A549 (cell line): Measurements from ENCODE around the gene KDM8. TPM values are rescaled to one million over a fixed set of nuclear protein-coding genes. Genes with fewer than 3 reads are reported as not detected.

Source experiments
- ATAC-seq, 2 experiments: fragments of 200-7000 bp in 1 of 2; fragments of >200 bp in 1 of 2; cut with Nextera tagmentation in 1 of 2; cut with Tn5 transposase in 1 of 2; 3 replicates each; pipeline versions ENCODE4 v1.8.0 to v1.9.1; 2018 to 2020; ENCODE audit warnings: mild to moderate bottlenecking in 1 of 2, moderate library complexity in 1 of 2
- CTCF ChIA-PET: fragments of 300-600 bp; sonication (Branson Sonifier 250); formaldehyde crosslinking; extraction: SDS; loops from one replicate; lab custom pipeline; 2021; ENCODE audit warnings: antibody characterized with exemption, inconsistent platforms; lab: Yijun Ruan, JAX
- POLR2A ChIA-PET: fragments of 350-600 bp; formaldehyde crosslinking; extraction: SDS; loops from one replicate; lab custom pipeline; 2021; ENCODE audit warnings: antibody characterized with exemption, inconsistent platforms; lab: Yijun Ruan, JAX
- DNase-seq, 2 experiments: peaks; one replicate each; pipeline versions ENCODE4 v3.0.0 to v3.0.0-alpha.2; 2011 to 2016; ENCODE audit warnings: low read depth in 1 of 2, low spot score in 1 of 2
- FAIRE-seq: peaks from 2 replicates; lab custom pipeline; 2011; peaks lifted over from hg19 to GRCh38; lab: Jason Lieb, UNC
- H3K27ac ChIP-seq, 2 experiments: fragments of >200 bp; sonication (Bioruptor Twin); formaldehyde crosslinking; 3 replicates each; pipeline ENCODE4 v1.5.1; 2016 to 2017
- H3K4me1 ChIP-seq: fragments of >200 bp; sonication (Bioruptor Twin); formaldehyde crosslinking; 3 replicates; pipeline ENCODE4 v1.6.1; 2016
- H3K4me2 ChIP-seq: fragments of >200 bp; sonication (Bioruptor Twin); formaldehyde crosslinking; 3 replicates; pipeline ENCODE4 v1.6.1; 2016
- H3K4me3 ChIP-seq: fragments of >200 bp; sonication (Bioruptor Twin); formaldehyde crosslinking; 3 replicates; pipeline ENCODE4 v1.5.1; 2016
- H3K9me3 ChIP-seq: fragments of >200 bp; sonication (Bioruptor Twin); formaldehyde crosslinking; 3 replicates; pipeline ENCODE4 v1.6.1; 2016
- ATOH8 ChIP-seq: fragments of 250-450 bp; sonication (Bioruptor Pico); IDR thresholded peaks from 2 replicates; pipeline ENCODE4 v1.5.0; 2020; ENCODE audit warnings: low read depth, mild to moderate bottlenecking, moderate library complexity
- CBX8 ChIP-seq: fragments of 200-600 bp; sonication (generic); IDR thresholded peaks from 2 replicates; pipeline ENCODE4 v1.6.1; 2016
- CEBPB ChIP-seq, 2 experiments: fragments of >200 bp in 1 of 2; sonication (Bioruptor Twin) in 1 of 2; formaldehyde crosslinking in 1 of 2; IDR thresholded peaks; 2 replicates each; pipeline ENCODE4 v1.6.1; 2012 to 2016
- CHD4 ChIP-seq: fragments of 200-600 bp; sonication (generic); IDR thresholded peaks from 2 replicates; pipeline ENCODE4 v1.6.1; 2016; ENCODE audit warnings: antibody characterized with exemption, mild to moderate bottlenecking, borderline replicate concordance
- CTCF ChIP-seq: fragments of >200 bp; sonication (Bioruptor Twin); formaldehyde crosslinking; IDR thresholded peaks from 3 replicates; pipeline ENCODE4 v1.5.1; 2016
- EP300 ChIP-seq, 2 experiments: fragments of >200 bp; sonication (Bioruptor Twin); formaldehyde crosslinking; IDR thresholded peaks; 2 replicates in 1 of 2; 3 replicates in 1 of 2; pipeline ENCODE4 v1.6.1; 2016 to 2017
- ESRRA ChIP-seq: fragments of 150-350 bp; IDR thresholded peaks from 2 replicates; pipeline ENCODE4 v1.6.1; 2014; ENCODE audit warnings: mild to moderate bottlenecking, low read length, borderline replicate concordance
- FOSB ChIP-seq: fragments of 250-450 bp; sonication (Bioruptor Pico); IDR thresholded peaks from 2 replicates; pipeline ENCODE4 v1.5.0; 2020; ENCODE audit warnings: mild to moderate bottlenecking, moderate library complexity
- FOSL2 ChIP-seq, 2 experiments: fragments of 450-650 bp in 1 of 2; fragments of >200 bp in 1 of 2; sonication (Bioruptor Twin) in 1 of 2; formaldehyde crosslinking; IDR thresholded peaks; 2 replicates each; pipeline versions ENCODE4 v1.5.0 to v1.6.1; 2016 to 2020; ENCODE audit warnings: mild to moderate bottlenecking in 1 of 2, moderate library complexity in 1 of 2
- GATA3 ChIP-seq: IDR thresholded peaks from 2 replicates; pipeline ENCODE4 v1.6.1; 2012; ENCODE audit warnings: borderline replicate concordance
- HEYL ChIP-seq: fragments of 250-450 bp; sonication (Bioruptor Pico); IDR thresholded peaks from 2 replicates; pipeline ENCODE4 v1.8.0; 2021; ENCODE audit warnings: mild to moderate bottlenecking, moderate library complexity
- HOXA7 ChIP-seq: fragments of 250-450 bp; sonication (Bioruptor Pico); IDR thresholded peaks from 2 replicates; pipeline ENCODE4 v1.5.0; 2020; ENCODE audit warnings: mild to moderate bottlenecking, moderate library complexity
- HOXB5 ChIP-seq: fragments of 250-450 bp; sonication (Bioruptor Pico); IDR thresholded peaks from 2 replicates; pipeline ENCODE4 v1.5.0; 2020; ENCODE audit warnings: mild to moderate bottlenecking, moderate library complexity
- KDM5A ChIP-seq: fragments of 200-600 bp; sonication (generic); IDR thresholded peaks from 2 replicates; pipeline ENCODE4 v1.6.1; 2016; ENCODE audit warnings: antibody characterized with exemption, mild to moderate bottlenecking
- MAFK ChIP-seq: fragments of 450-650 bp; IDR thresholded peaks from 2 replicates; pipeline ENCODE4 v1.6.1; 2014; ENCODE audit not compliant: partially characterized antibody
- PHF8 ChIP-seq: fragments of 200-600 bp; sonication (generic); IDR thresholded peaks from 2 replicates; pipeline ENCODE4 v1.6.1; 2016; ENCODE audit warnings: low read depth, mild to moderate bottlenecking, antibody characterized with exemption, moderate library complexity, borderline replicate concordance
- POLR2AphosphoS2 ChIP-seq: conservative IDR thresholded peaks from 2 replicates; pipeline ENCODE4 v1.6.1; 2012; ENCODE audit warnings: low read length, improper control_type of control experiment, inconsistent platforms
- RFX5 ChIP-seq: fragments of 450-650 bp; IDR thresholded peaks from 2 replicates; pipeline ENCODE4 v1.7.1; 2014; ENCODE audit warnings: antibody characterized with exemption, mild to moderate bottlenecking, moderate library complexity
- RNF2 ChIP-seq: fragments of 200-600 bp; sonication (generic); IDR thresholded peaks from 2 replicates; pipeline ENCODE4 v1.6.1; 2016; ENCODE audit warnings: low read depth, mild to moderate bottlenecking, antibody characterized with exemption, moderate library complexity, borderline replicate concordance
- SMC3 ChIP-seq: fragments of >200 bp; sonication (Bioruptor Twin); formaldehyde crosslinking; IDR thresholded peaks from 3 replicates; pipeline ENCODE4 v1.6.1; 2018; ENCODE audit warnings: inconsistent platforms
- SREBF2 ChIP-seq: fragments of 450-650 bp; IDR thresholded peaks from 2 replicates; pipeline ENCODE4 v1.6.1; 2014; ENCODE audit warnings: mild to moderate bottlenecking, moderate library complexity
- TP53 ChIP-seq: fragments of 250-450 bp; sonication (Bioruptor Pico); IDR thresholded peaks from 2 replicates; pipeline ENCODE4 v1.5.0; 2021; ENCODE audit warnings: mild to moderate bottlenecking, moderate library complexity
- USF2 ChIP-seq: fragments of 450-650 bp; IDR thresholded peaks from 2 replicates; pipeline ENCODE4 v1.6.1; 2014; ENCODE audit warnings: antibody characterized with exemption
- ZFP36 ChIP-seq: fragments of 450-650 bp; IDR thresholded peaks from 2 replicates; pipeline ENCODE4 v1.6.1; 2014; ENCODE audit warnings: borderline replicate concordance; ENCODE audit not compliant: partially characterized antibody
- ZNF302 ChIP-seq: fragments of 250-450 bp; sonication (Bioruptor Pico); IDR thresholded peaks from 2 replicates; pipeline ENCODE4 v1.9.0; 2021; ENCODE audit warnings: inconsistent platforms, mild to moderate bottlenecking, moderate library complexity
- ZSCAN20 ChIP-seq: fragments of 250-450 bp; sonication (Bioruptor Pico); IDR thresholded peaks from 2 replicates; pipeline ENCODE4 v1.8.0; 2022; ENCODE audit warnings: mild to moderate bottlenecking, moderate library complexity
- WGBS: methylation state at CpG from one replicate; pipeline ENCODE4 v1.1.6; 2017; ENCODE audit errors: missing lambda C conversion rate; 5-methylcytosine and 5-hydroxymethylcytosine counted together
- polyA plus RNA-seq, 4 experiments: library from polyadenylated mRNA; depleted of rRNA in 3 of 4; stranded (reverse); fragments of >200 nt; fragmentation: RNase III in 1 of 4; extraction: RNeasy Plus Mini Kit Qiagen cat#74134 plus additional on column Dnase treatment in 1 of 4; gene quantifications; 2 replicates in 3 of 4; 3 replicates in 1 of 4; pipeline ENCODE4 v1.2.3, GENCODE V29; 2011 to 2017
- TF ChIP-seq, protein P1 (sequence below): fragments of 200-600 bp; sonication (generic); IDR thresholded peaks from 2 replicates; pipeline ENCODE4 v1.6.1; 2016; ENCODE audit warnings: antibody characterized with exemption, mild to moderate bottlenecking, moderate library complexity
- TF ChIP-seq, protein P2 (sequence below): fragments of >200 bp; sonication (Bioruptor Twin); formaldehyde crosslinking; IDR thresholded peaks from 2 replicates; pipeline ENCODE4 v1.6.1; 2016

Gene KDM8
- polyA plus RNA-seq, 2 of the 4 experiments (the other 2 are of a cell fraction): 1.6 to 2.3 TPM

GRCh38 chr16:27219161-27219560, 15.8 kb downstream of the KDM8 start:
- no peak for ATAC-seq
- Histone ChIP-seq H3K27ac (no peak overlapping the region), H3K9me3 (no peaks in the 10 kb centered on the region), H3K4me2 (no peak overlapping the region), H3K4me3 (no peak overlapping the region), H3K4me1 (peaks cover 6% of the 10 kb centered on the region; the same call in 2 of the 3 replicates)
- TF ChIP-seq HOXA7 (no peak), CHD4 (no peak), CBX8 (no peak), ATOH8 (CRISPR knock-in tag) (no peak), ZSCAN20 (CRISPR knock-in tag) (no peak), RFX5 (no peak), USF2 (no peak), ZNF302 (CRISPR knock-in tag) (no peak), ESRRA (no peak), SREBF2 (no peak), FOSB (CRISPR knock-in tag) (no peak), SMC3 (no peak), GATA3 (no peak), MAFK (no peak), ZFP36 (no peak), HEYL (CRISPR knock-in tag) (no peak)
- POLR2A ChIA-PET: interaction anchor here (0.7 kb wide), 1 partner anchor 15 kb away, joined by 3 read pairs; no protein-coding TSS in a partner anchor
- 86% methylated on average over 10 of the region's 10 CpGs for WGBS
- no peak for DNase-seq
- CTCF ChIA-PET: interaction anchor here (1.8 to 2.2 kb wide), 2 partner anchors 16 to 149 kb away, joined by 6 to 7 read pairs; no protein-coding TSS in a partner anchor
- no peak for FAIRE-seq

DNA sequence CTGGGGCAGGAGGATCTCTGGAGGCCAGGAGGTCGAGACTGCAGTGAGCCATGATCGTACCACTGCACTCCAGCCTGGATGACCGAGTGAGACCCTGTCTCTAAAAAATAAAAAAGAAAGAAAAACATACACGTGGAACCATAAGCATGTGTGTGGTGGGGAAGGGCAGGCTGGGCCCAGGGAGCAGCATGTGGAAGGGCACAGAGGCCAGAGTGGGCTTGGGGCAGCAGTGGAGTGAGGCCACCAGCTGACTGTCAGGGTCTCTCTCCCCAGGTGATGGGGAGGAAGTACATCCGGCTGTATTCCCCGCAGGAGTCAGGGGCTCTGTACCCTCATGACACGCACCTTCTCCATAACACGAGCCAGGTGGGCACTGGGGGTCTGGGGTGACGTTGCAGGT, 16.8 kb downstream of the KDM8 start:
- H3K4me1 ChIP-seq: peaks cover 6% of the 10 kb centered on the region; the same call in 2 of the 3 replicates
- ATAC-seq: no peak
- DNase-seq: no peak
- CTCF ChIA-PET: interaction anchor here (2.2 to 6.6 kb wide), 2 partner anchors 148 kb away, joined by 6 to 62 read pairs; no protein-coding TSS in a partner anchor
- no peak overlapping the region for H3K27ac ChIP-seq
- no peak for FAIRE-seq
- H3K9me3 ChIP-seq: no peaks in the 10 kb centered on the region
- WGBS: 79% methylated on average over 9 of the region's 9 CpGs
- no peak for TF ChIP-seq FOSB (CRISPR knock-in tag)
- no peak for TF ChIP-seq ESRRA
- no peak for TF ChIP-seq FOSL2 (IDR thresholded peaks at IDR 0.05)
- TF ChIP-seq FOSL2 (CRISPR knock-in tag; IDR thresholded peaks at IDR 0.05): no peak
- TF ChIP-seq HEYL (CRISPR knock-in tag): no peak
- TF ChIP-seq, protein P1, sequence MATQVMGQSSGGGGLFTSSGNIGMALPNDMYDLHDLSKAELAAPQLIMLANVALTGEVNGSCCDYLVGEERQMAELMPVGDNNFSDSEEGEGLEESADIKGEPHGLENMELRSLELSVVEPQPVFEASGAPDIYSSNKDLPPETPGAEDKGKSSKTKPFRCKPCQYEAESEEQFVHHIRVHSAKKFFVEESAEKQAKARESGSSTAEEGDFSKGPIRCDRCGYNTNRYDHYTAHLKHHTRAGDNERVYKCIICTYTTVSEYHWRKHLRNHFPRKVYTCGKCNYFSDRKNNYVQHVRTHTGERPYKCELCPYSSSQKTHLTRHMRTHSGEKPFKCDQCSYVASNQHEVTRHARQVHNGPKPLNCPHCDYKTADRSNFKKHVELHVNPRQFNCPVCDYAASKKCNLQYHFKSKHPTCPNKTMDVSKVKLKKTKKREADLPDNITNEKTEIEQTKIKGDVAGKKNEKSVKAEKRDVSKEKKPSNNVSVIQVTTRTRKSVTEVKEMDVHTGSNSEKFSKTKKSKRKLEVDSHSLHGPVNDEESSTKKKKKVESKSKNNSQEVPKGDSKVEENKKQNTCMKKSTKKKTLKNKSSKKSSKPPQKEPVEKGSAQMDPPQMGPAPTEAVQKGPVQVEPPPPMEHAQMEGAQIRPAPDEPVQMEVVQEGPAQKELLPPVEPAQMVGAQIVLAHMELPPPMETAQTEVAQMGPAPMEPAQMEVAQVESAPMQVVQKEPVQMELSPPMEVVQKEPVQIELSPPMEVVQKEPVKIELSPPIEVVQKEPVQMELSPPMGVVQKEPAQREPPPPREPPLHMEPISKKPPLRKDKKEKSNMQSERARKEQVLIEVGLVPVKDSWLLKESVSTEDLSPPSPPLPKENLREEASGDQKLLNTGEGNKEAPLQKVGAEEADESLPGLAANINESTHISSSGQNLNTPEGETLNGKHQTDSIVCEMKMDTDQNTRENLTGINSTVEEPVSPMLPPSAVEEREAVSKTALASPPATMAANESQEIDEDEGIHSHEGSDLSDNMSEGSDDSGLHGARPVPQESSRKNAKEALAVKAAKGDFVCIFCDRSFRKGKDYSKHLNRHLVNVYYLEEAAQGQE: no peak
- no peak for TF ChIP-seq MAFK
- no peak for TF ChIP-seq EP300 (IDR thresholded peaks at IDR 0.05)
- TF ChIP-seq CEBPB (IDR thresholded peaks at IDR 0.05): no peak
- TF ChIP-seq POLR2AphosphoS2: no peak
- no peak for TF ChIP-seq PHF8
- TF ChIP-seq HOXB5 (CRISPR knock-in tag): no peak
- TF ChIP-seq KDM5A: no peak
- TF ChIP-seq, protein P2, sequence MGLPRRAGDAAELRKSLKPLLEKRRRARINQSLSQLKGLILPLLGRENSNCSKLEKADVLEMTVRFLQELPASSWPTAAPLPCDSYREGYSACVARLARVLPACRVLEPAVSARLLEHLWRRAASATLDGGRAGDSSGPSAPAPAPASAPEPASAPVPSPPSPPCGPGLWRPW: no peak
- TF ChIP-seq CBX8: no peak
- no peak for TF ChIP-seq CTCF
- no peak for TF ChIP-seq RNF2
- TF ChIP-seq TP53: no peak
- H3K4me2 ChIP-seq: no peak overlapping the region
- POLR2A ChIA-PET: interaction anchor here (2.3 kb wide), 1 partner anchor 17 kb away, joined by 7 read pairs; the partner anchor contains the start of gene KDM8
- no peak overlapping the region for H3K4me3 ChIP-seq
